ENCODE results near the gene EIF1.

EIF1 gene

GRCh38 chr17:41653421-41653820 is 35.3 kb upstream of the EIF1 start:
- no peak for TF ChIP-seq CTCF (IDR thresholded peaks at IDR 0.05; ENCODE audit: low read depth, low read length)
- DNase-seq (ENCODE audit: low read depth in 2 of 2) = no peak
- H3K4me3 ChIP-seq (replicated peaks in 1 of 2; ENCODE audit: low read depth in 2 of 2, low read length in 2 of 2) = no peak overlapping the region

- no peak for TF ChIP-seq CTCF (IDR thresholded peaks at IDR 0.05; ENCODE audit: low read depth, low read length)
- no peak for DNase-seq (ENCODE audit: low read depth in 2 of 2)
- no peak overlapping the region for H3K4me3 ChIP-seq (replicated peaks in 1 of 2; ENCODE audit: low read depth in 2 of 2, low read length in 2 of 2)
These were observed 34.6 kb upstream of the EIF1 start for GRCh38 chr17:41653892-41654677.

GRCh38 chr17:41654678-41655607 is 33.7 kb upstream of the EIF1 start:
- no peak for DNase-seq (ENCODE audit: low read depth in 2 of 2)
- TF ChIP-seq CTCF (IDR thresholded peaks at IDR 0.05; ENCODE audit: low read depth, low read length) = no peak
- no peak overlapping the region for H3K4me3 ChIP-seq (replicated peaks in 1 of 2; ENCODE audit: low read depth in 2 of 2, low read length in 2 of 2)

- no peak overlapping the region for H3K4me3 ChIP-seq (replicated peaks in 1 of 2; ENCODE audit: low read depth in 2 of 2, low read length in 2 of 2)
- no peak for TF ChIP-seq CTCF (IDR thresholded peaks at IDR 0.05; ENCODE audit: low read depth, low read length)
These were observed 33.0 kb upstream of the EIF1 start for GRCh38 chr17:41655611-41656111.

GRCh38 chr17:41656249-41657023 is 32.2 kb upstream of the EIF1 start:
- no peak for DNase-seq (ENCODE audit: low read depth in 2 of 2)
- no peak overlapping the region for H3K4me3 ChIP-seq (replicated peaks in 1 of 2; ENCODE audit: low read depth in 2 of 2, low read length in 2 of 2)
- TF ChIP-seq CTCF (IDR thresholded peaks at IDR 0.05; ENCODE audit: low read depth, low read length) = no peak

More at GRCh38 chr17:41655611-41656111, 33.0 kb upstream of the EIF1 start:
- DNase-seq (ENCODE audit: low read depth in 2 of 2) = no peak

GRCh38 chr17:41657176-41657754 is 31.4 kb upstream of the EIF1 start:
- no peak for TF ChIP-seq CTCF (IDR thresholded peaks at IDR 0.05; ENCODE audit: low read depth, low read length)
- H3K4me3 ChIP-seq (replicated peaks in 1 of 2; ENCODE audit: low read depth in 2 of 2, low read length in 2 of 2) = no peak overlapping the region
- no peak for DNase-seq (ENCODE audit: low read depth in 2 of 2)

All from cardiac fibroblast (primary cell).